Aorta (tissue), 5 donors: ENCODE data around the gene NPC1. TPM values are rescaled to one million over a fixed set of nuclear protein-coding genes. Genes with fewer than 3 reads are reported as not detected.

Source experiments
- ATAC-seq: fragments of 200-7000 bp; cut with Tn5 transposase; one replicate; pipeline ENCODE4 v1.9.1; 2022; ENCODE audit warnings: moderate library complexity; ENCODE audit not compliant: low FRiP score
- DNase-seq, 2 donors: peaks; one replicate each; pipeline ENCODE4 v3.0.0-alpha.2; 2020
- H3K27ac ChIP-seq, 2 donors: one replicate each; pipeline ENCODE4 v1.5.1; 2013; ENCODE audit warnings: low read length in 2 of 2, mild to moderate bottlenecking in 2 of 2, moderate library complexity in 2 of 2, control low read depth in 1 of 2, inconsistent platforms in 1 of 2, low read depth in 1 of 2
- H3K27me3 ChIP-seq, 2 donors: one replicate each; pipeline ENCODE4 v1.6.1; 2013; ENCODE audit warnings: control low read depth in 1 of 2, low read length in 1 of 2, mild to moderate bottlenecking in 1 of 2, moderate library complexity in 1 of 2; ENCODE audit not compliant: insufficient read depth in 2 of 2, control insufficient read depth in 1 of 2
- H3K36me3 ChIP-seq, 2 donors: one replicate each; pipeline ENCODE4 v1.6.1; 2013; ENCODE audit warnings: control low read depth in 1 of 2, low read length in 1 of 2, mild to moderate bottlenecking in 1 of 2; ENCODE audit not compliant: insufficient read depth in 2 of 2, control insufficient read depth in 1 of 2
- H3K4me1 ChIP-seq, 2 donors: one replicate each; pipeline ENCODE4 v1.6.1; 2013; ENCODE audit warnings: low read length in 2 of 2, control low read depth in 1 of 2, mild to moderate bottlenecking in 1 of 2, moderate library complexity in 1 of 2; ENCODE audit not compliant: insufficient read depth in 2 of 2, control insufficient read depth in 1 of 2
- H3K4me3 ChIP-seq, 2 donors: one replicate each; pipeline ENCODE4 v1.5.1; 2013; ENCODE audit warnings: low read length in 2 of 2, control low read depth in 1 of 2, mild to moderate bottlenecking in 1 of 2
- H3K9me3 ChIP-seq: one replicate; pipeline ENCODE4 v1.6.1; 2013; ENCODE audit warnings: mild to moderate bottlenecking, low read length; ENCODE audit not compliant: control insufficient read depth
- WGBS, 2 donors: extraction: QIAGEN DNeasy Blood & Tissue Kit; methylation state at CpG; one replicate each; pipeline ENCODE4 v1.1.7; 2013; 5-methylcytosine and 5-hydroxymethylcytosine counted together
- intact Hi-C, 2 donors: fragments of 100-400 bp; cut with DNase I; formaldehyde crosslinking; loops; one replicate each; pipeline versions ENCODE4 v1.14.2 to v1.15.0; 2022
- polyA plus RNA-seq, 2 donors: library from polyadenylated mRNA; stranded (reverse); fragments of 200-250 nt; gene quantifications; one replicate each; pipeline ENCODE4 v1.2.3, GENCODE V29; 2013
- total RNA-seq, 2 donors: library from RNA; stranded (reverse); fragmentation: NEBNext Ultra II Directional; extraction: Animal tissue kit (Norgen Biotek cat#: 25700); gene quantifications; one replicate each; pipeline ENCODE4 v1.2.1, GENCODE V29; 2021
- donor health status: healthy with polysubstance abuse.
- donor health status: Bipolar disorder and iron deficiency.
- donor health status: DM: no; HTN: no; CAD: no.
- donor health status: DM: no; HTN: no; CAD: no.
- donor health status: DM: yes; HTN: yes; CAD: no.

The NPC1 gene
- total and polyA plus RNA-seq, 4 donors: 16.2 to 81.0 (median 43.7) TPM

- Histone ChIP-seq H3K27me3 (no peaks in the 10 kb centered on the region), H3K27ac (no peak overlapping the region), H3K36me3 (peaks cover 7 to 14% of the 10 kb centered on the region in 2 donors), H3K9me3 (no peaks in the 10 kb centered on the region), H3K4me1 (no peaks in the 10 kb centered on the region), H3K4me3 (no peak overlapping the region)
- 93 to 95% methylated on average over 3 of the region's 3 CpGs for WGBS, 2 donors
- intact Hi-C loops: no loop called here
- ATAC-seq (no peak), DNase-seq (no peak)
Observed at GRCh38 chr18:23548719-23549118, 37.6 kb downstream of the NPC1 start.

DNA sequence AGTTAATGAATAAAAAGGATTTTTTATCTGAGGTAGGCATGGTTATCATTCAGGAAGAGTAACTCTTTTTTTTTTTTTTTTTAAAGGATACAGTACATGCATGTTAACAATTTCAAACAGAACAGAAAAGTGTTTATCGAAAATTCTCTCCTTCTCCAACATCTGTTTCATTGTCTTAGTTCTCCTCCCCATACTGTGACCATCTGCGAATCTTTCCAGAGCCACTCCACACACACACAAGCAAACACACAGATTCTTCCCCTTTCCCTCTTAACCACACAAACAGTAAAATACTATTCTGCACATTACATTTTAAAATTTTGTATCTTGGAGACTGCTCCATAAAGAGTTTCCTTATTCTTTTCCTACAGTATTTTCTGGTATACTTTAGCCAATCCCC, 38.0 kb downstream of the NPC1 start:
- no peaks in the 10 kb centered on the region for H3K9me3 ChIP-seq
- ATAC-seq (no peak), DNase-seq (no peak)
- H3K4me1 ChIP-seq: no peaks in the 10 kb centered on the region
- H3K4me3 ChIP-seq: no peak overlapping the region
- H3K36me3 ChIP-seq: peaks cover 7 to 13% of the 10 kb centered on the region in 2 donors
- no peak overlapping the region for H3K27ac ChIP-seq
- no peaks in the 10 kb centered on the region for H3K27me3 ChIP-seq
- intact Hi-C loops: no loop called here
- 91% methylated on average over 2 of the region's 2 CpGs for WGBS, 2 donors

DNA sequence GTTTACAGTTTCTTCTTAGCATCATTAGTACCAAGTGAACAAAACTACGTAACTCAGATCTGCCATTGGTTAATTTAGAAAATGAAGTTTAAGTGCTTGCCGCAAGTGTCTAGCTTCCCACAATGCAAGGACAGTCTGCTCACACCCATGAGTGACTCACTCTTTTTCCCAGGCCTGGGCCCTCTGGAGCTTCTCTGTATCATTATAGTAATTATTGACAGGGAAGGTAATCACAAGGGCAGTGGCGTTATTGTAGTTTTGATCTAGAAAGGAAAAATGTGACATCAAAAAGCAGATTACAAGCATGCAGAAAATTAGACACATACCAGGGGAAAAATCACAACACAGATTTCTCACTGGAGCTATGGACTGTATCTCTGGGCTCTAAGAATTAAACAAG, 38.5 kb downstream of the NPC1 start:
- intact Hi-C loops: no loop called here
- ATAC-seq (no peak), DNase-seq (no peak)
- peaks cover 7 to 13% of the 10 kb centered on the region in 2 donors for H3K36me3 ChIP-seq
- H3K9me3 ChIP-seq: no peaks in the 10 kb centered on the region
- H3K27ac ChIP-seq: no peak overlapping the region
- no peaks in the 10 kb centered on the region for H3K27me3 ChIP-seq
- H3K4me1 ChIP-seq: no peaks in the 10 kb centered on the region
- no peak overlapping the region for H3K4me3 ChIP-seq
- 86 to 90% methylated on average over 3 of the region's 3 CpGs for WGBS, 2 donors

DNA sequence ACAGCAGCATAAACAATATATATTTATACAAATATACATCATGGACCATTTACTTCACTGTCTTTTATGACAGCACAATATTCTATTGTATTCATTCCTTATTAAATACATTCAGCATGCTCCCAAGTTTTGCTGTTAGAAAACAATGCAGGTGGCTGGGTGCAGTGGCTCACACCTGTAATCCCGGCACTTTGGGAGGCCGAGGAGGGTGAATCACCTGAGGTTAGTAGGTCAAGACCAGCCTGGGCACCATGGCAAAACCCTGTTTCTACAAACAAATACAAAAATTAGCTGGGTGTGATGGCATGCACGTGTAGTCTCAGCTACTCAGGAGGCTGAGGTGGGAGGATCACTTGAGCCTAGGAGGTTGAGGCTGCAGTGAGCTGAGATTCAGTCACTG, 39.0 kb downstream of the NPC1 start:
- WGBS, 2 donors: 82 to 89% methylated on average over 3 of the region's 3 CpGs
- H3K4me1 ChIP-seq: no peaks in the 10 kb centered on the region
- no peak overlapping the region for H3K4me3 ChIP-seq
- ATAC-seq (no peak), DNase-seq (no peak)
- no peak overlapping the region for H3K27ac ChIP-seq
- intact Hi-C loops: no loop called here
- peaks cover 7 to 13% of the 10 kb centered on the region in 2 donors for H3K36me3 ChIP-seq
- H3K27me3 ChIP-seq: no peaks in the 10 kb centered on the region
- no peaks in the 10 kb centered on the region for H3K9me3 ChIP-seq

DNA sequence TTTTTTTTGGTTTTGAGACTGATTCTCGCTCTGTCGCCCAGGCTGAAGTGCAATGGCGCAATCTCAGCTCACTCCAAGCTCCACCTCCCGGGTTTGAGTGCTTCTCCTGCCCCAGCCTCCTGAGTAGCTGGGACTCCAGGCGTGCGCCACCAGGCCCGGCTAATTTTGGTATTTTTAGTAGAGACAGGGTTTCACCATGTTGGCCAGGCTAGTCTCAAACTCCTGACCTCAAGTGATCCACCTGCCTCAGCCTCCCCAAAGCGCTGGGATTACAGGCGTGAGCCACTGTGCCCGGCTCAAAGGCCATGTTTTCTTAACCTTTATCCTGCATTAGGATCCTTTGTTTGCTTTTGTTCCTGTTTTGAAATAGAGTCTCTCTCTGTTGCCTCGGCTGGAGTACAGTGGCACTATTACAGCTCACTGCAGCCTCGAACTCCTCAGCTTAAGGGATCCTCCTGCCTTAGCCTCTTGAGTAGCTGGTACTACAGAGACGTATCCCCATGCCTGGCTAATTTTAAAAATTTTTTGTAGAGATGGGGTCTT, 41.0 kb downstream of the NPC1 start:
- H3K36me3 ChIP-seq: peaks cover 7 to 15% of the 10 kb centered on the region in 2 donors
- no peaks in the 10 kb centered on the region for H3K9me3 ChIP-seq
- WGBS, 2 donors: 89 to 93% methylated on average over 13 of the region's 13 CpGs

GRCh38 chr18:23542461-23542860, 43.8 kb downstream of the NPC1 start:
- H3K4me3 ChIP-seq: no peak overlapping the region
- no peaks in the 10 kb centered on the region for H3K9me3 ChIP-seq
- DNase-seq (no peak), ATAC-seq (no peak)
- 92 to 98% methylated on average over 2 of the region's 2 CpGs for WGBS, 2 donors
- H3K27ac ChIP-seq: no peak overlapping the region
- intact Hi-C loops: no loop called here
- H3K4me1 ChIP-seq: no peaks in the 10 kb centered on the region
- peaks cover 3 to 23% of the 10 kb centered on the region in 2 donors for H3K36me3 ChIP-seq
- H3K27me3 ChIP-seq: no peaks in the 10 kb centered on the region

More for the DNA sequence above, 41.0 kb downstream of the NPC1 start:
- ATAC-seq (no peak), DNase-seq (no peak)
- Histone ChIP-seq H3K27ac (no peak overlapping the region), H3K4me3 (no peak overlapping the region), H3K27me3 (no peaks in the 10 kb centered on the region), H3K4me1 (no peaks in the 10 kb centered on the region)
- intact Hi-C loops: no loop called here

DNA sequence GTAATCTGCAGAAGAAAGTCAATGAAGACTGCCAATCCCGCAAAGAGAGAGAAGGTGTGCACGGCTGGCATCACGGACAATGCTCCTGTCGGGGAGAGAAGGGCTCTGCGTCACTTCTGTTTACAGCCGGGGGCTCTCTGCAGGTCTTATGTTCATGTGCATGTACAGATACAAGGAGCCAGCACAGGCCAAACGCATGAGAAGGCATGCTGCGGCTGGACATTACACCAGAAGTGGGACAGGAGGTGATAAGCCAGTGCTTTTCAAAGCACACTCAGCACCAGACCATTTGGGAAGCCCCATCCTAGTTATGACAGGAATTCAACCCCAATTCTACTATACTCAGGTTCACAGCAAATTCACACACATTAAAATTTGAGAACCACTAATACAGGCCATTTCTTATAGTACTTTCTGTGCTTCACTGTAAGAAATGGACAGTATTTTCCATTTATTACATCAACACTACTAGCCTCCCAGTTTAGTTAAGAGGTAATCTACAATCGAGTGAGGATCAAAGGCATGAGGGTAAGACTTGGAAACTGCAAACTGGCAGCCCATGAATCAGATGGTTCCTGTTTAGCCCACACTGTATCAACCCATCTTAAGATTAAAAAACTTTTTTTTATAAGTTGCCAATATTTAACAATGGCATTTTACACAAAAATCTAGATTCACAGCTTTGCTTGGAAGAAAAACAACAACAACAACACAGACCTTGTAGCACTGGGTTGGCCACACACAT, 44.8 kb downstream of the NPC1 start:
- ATAC-seq (no peak), DNase-seq (no peak)
- Histone ChIP-seq H3K4me3 (no peak overlapping the region), H3K4me1 (no peaks in the 10 kb centered on the region), H3K36me3 (peaks cover 0 to 25% of the 10 kb centered on the region in 2 donors), H3K27me3 (no peaks in the 10 kb centered on the region), H3K9me3 (no peaks in the 10 kb centered on the region), H3K27ac (no peak overlapping the region)
- intact Hi-C loops: no loop called here
- WGBS, 2 donors: 90 to 91% methylated on average over 9 of the region's 9 CpGs

GRCh38 chr18:23540867-23541266, 45.4 kb downstream of the NPC1 start:
- H3K27ac ChIP-seq: no peak overlapping the region
- H3K4me3 ChIP-seq: no peak overlapping the region
- ATAC-seq (no peak), DNase-seq (no peak)
- no peaks in the 10 kb centered on the region for H3K27me3 ChIP-seq
- no peaks in the 10 kb centered on the region for H3K4me1 ChIP-seq
- no peaks in the 10 kb centered on the region for H3K9me3 ChIP-seq
- intact Hi-C loops: no loop called here
- peaks cover 0 to 27% of the 10 kb centered on the region in 2 donors for H3K36me3 ChIP-seq
- 91 to 92% methylated on average over 5 of the region's 5 CpGs for WGBS, 2 donors

- Histone ChIP-seq H3K4me1 (no peaks in the 10 kb centered on the region), H3K9me3 (no peaks in the 10 kb centered on the region), H3K4me3 (no peak overlapping the region), H3K36me3 (peaks cover 0 to 30% of the 10 kb centered on the region in 2 donors), H3K27ac (no peak overlapping the region), H3K27me3 (no peaks in the 10 kb centered on the region)
- intact Hi-C loops: no loop called here
- DNase-seq: no peak
- no peak for ATAC-seq
- 87% methylated on average over 9 of the region's 9 CpGs for whole genome bisulfite sequencing, 2 donors
Observed at GRCh38 chr18:23539911-23540525, 46.3 kb downstream of the NPC1 start.
